HFF-Myc (cell line): ENCODE results near the gene MSI2.

ENCODE experiments used
- DNase-seq: peaks from one replicate; pipeline ENCODE4 v3.0.0-alpha.2; 2011; ENCODE audit warnings: low read depth; ENCODE audit errors: extremely low read depth
- H3K4me3 ChIP-seq: replicated peaks from 2 replicates; pipeline ENCODE4 v1.5.1; 2011; ENCODE audit warnings: low read depth, mild to moderate bottlenecking, control low read depth, low read length
- CTCF ChIP-seq: IDR thresholded peaks from 2 replicates; pipeline ENCODE4 v1.5.1; 2012; ENCODE audit warnings: mild to moderate bottlenecking, low read depth, low read length, control low read depth; ENCODE audit errors: missing control alignments

MSI2 gene

GRCh38 chr17:57671667-57672632 lies 415.6 kb downstream of the MSI2 start:
- no peak overlapping the region for H3K4me3 ChIP-seq
- TF ChIP-seq CTCF, result peak; percentile 98
- DNase-seq, result no peak

GRCh38 chr17:57672971-57673370 lies 416.6 kb downstream of the MSI2 start:
- no peak for TF ChIP-seq CTCF
- H3K4me3 ChIP-seq, result no peak overlapping the region
- DNase-seq, result no peak

- H3K4me3 ChIP-seq, result no peak overlapping the region
- TF ChIP-seq CTCF, result no peak
- no peak for DNase-seq
These were observed 418.6 kb downstream of the MSI2 start for GRCh38 chr17:57674894-57675293.

GRCh38 chr17:57675427-57676387 lies 419.4 kb downstream of the MSI2 start:
- no peak for TF ChIP-seq CTCF
- no peak for DNase-seq
- no peak overlapping the region for H3K4me3 ChIP-seq

GRCh38 chr17:57676543-57676942 lies 420.2 kb downstream of the MSI2 start:
- no peak for DNase-seq
- no peak for TF ChIP-seq CTCF
- no peak overlapping the region for H3K4me3 ChIP-seq

GRCh38 chr17:57677301-57677700 lies 421.0 kb downstream of the MSI2 start:
- no peak for DNase-seq
- no peak for TF ChIP-seq CTCF

More at GRCh38 chr17:57677301-57677700, 421.0 kb downstream of the MSI2 start:
- no peak overlapping the region for H3K4me3 ChIP-seq
